Hepatocyte (in vitro differentiated cells): ENCODE results near the gene SIGLEC11. TPM values are rescaled to one million over a fixed set of nuclear protein-coding genes. Genes with fewer than 3 reads are reported as not detected.

ENCODE experiments used
- DNase-seq: peaks from one replicate; pipeline ENCODE4 v3.0.0-alpha.2; 2016; ENCODE audit warnings: low spot score
- H2AFZ ChIP-seq: fragments of 200-600 bp; sonication (generic); 2 replicates; pipeline ENCODE4 v1.6.0; 2016; ENCODE audit warnings: antibody characterized with exemption, mild to moderate bottlenecking
- H3K27ac ChIP-seq: fragments of 200-600 bp; sonication (generic); 2 replicates; pipeline ENCODE4 v1.5.1; 2016; ENCODE audit warnings: mild to moderate bottlenecking
- H3K27me3 ChIP-seq: fragments of 200-600 bp; sonication (generic); 2 replicates; pipeline ENCODE4 v1.6.1; 2016
- H3K36me3 ChIP-seq: fragments of 200-600 bp; sonication (generic); replicated peaks from 2 replicates; pipeline ENCODE4 v1.5.1; 2016; ENCODE audit warnings: low read depth; ENCODE audit not compliant: insufficient read depth
- H3K4me1 ChIP-seq: fragments of 200-600 bp; sonication (generic); 2 replicates; pipeline ENCODE4 v1.5.1; 2016; ENCODE audit warnings: mild to moderate bottlenecking, moderate library complexity; ENCODE audit not compliant: insufficient read depth
- H3K4me2 ChIP-seq: fragments of 200-600 bp; sonication (generic); 2 replicates; pipeline ENCODE4 v1.6.0; 2016
- H3K4me3 ChIP-seq: fragments of 200-600 bp; sonication (generic); 2 replicates; pipeline ENCODE4 v1.5.1; 2016; ENCODE audit warnings: mild to moderate bottlenecking
- H3K79me2 ChIP-seq: fragments of 200-600 bp; sonication (generic); 2 replicates; pipeline ENCODE4 v1.6.0; 2017; ENCODE audit warnings: mild to moderate bottlenecking
- H3K9me2 ChIP-seq: fragments of 200-600 bp; sonication (generic); replicated peaks from 2 replicates; pipeline ENCODE4 v1.6.0; 2017; ENCODE audit warnings: mild to moderate bottlenecking; ENCODE audit not compliant: insufficient read depth
- H3K9me3 ChIP-seq: fragments of 200-600 bp; sonication (generic); 2 replicates; pipeline ENCODE4 v1.5.1; 2016; ENCODE audit warnings: low read depth, mild to moderate bottlenecking
- H4K20me1 ChIP-seq: fragments of 200-600 bp; sonication (generic); 2 replicates; pipeline ENCODE4 v1.6.0; 2016; ENCODE audit warnings: mild to moderate bottlenecking; ENCODE audit not compliant: insufficient read depth, poor library complexity, severe bottlenecking
- EZH2 ChIP-seq: fragments of 200-600 bp; sonication (generic); IDR thresholded peaks from 2 replicates; pipeline ENCODE4 v1.6.1; 2016; ENCODE audit warnings: antibody characterized with exemption, mild to moderate bottlenecking, borderline replicate concordance
- EZH2phosphoT487 ChIP-seq: fragments of 200-600 bp; sonication (generic); IDR thresholded peaks from one replicate; pipeline ENCODE4 v1.6.1; 2018; ENCODE audit warnings: antibody characterized with exemption, mild to moderate bottlenecking, low read depth, moderate library complexity; ENCODE audit not compliant: unreplicated experiment, severe bottlenecking
- WGBS: methylation state at CpG from one replicate; pipeline ENCODE4 v1.1.6; 2016; ENCODE audit warnings: low lambda C conversion rate; ENCODE audit errors: missing lambda C conversion rate; 5-methylcytosine and 5-hydroxymethylcytosine counted together
- polyA plus RNA-seq: library from polyadenylated mRNA; unstranded; fragments of >200 nt; fragmentation: Nextera tagmentation; extraction: Ambion mirVana; gene quantifications from 2 replicates; pipeline ENCODE4 v1.2.1, GENCODE V29; 2016
- total RNA-seq: library from RNA; depleted of rRNA; stranded (reverse); fragments of >200 nt; gene quantifications from 2 replicates; pipeline ENCODE4 v1.2.3, GENCODE V29; 2014
- TF ChIP-seq, protein P1 (sequence below): fragments of 200-600 bp; sonication (generic); IDR thresholded peaks from 2 replicates; pipeline ENCODE4 v1.5.1; 2016; ENCODE audit warnings: antibody characterized with exemption, mild to moderate bottlenecking; ENCODE audit not compliant: poor library complexity

Gene SIGLEC11
- total and polyA plus RNA-seq, 2 experiments from 2014 or later = 6.0 to 15.8 TPM

DNA sequence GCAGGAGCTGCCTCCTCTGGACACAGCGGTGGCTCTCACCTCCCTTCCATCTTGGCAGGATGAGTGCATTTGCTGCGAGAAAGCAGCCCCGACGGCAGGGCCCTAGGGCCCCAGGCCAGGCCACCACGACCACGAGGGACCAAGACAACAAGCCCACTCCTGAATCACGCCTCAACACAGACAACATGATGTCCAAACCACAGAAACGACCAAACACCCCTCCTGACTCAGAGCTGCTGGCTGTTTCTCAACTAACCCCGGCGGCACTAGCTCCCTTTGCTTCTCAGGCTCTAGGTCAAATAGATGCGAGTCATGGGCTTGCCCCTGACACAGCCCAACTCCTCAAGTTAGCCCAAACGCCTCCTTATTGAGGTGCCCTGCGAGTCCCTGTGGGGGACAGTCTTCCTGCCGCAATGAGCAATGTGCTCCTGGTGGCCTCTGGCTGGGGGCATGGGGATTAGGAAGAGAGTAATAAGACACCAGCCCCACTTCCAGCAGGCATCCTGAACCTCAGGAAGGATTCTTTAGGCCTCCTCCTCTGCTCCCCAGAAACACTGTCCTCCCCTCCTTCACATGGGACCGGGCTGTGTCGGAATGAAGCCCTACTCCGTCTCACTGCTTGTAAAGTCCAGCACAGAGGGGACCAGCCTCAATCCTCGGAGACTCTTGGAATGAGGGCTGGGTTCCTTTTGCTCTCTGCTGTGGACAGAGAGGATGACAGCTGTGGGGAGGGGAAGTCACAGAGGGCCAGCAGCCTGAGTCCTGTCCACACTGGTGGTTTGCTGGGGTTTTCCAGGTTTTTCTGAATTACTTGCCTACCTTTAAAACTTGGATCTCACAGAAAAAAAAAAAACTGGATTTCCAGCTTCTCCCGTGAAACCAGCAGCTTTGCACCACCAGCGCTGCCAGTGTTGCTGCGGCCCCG, 38.8 kb downstream of the SIGLEC11 start:
- H3K9me3 ChIP-seq = no peaks in the 10 kb centered on the region
- H3K27me3 ChIP-seq = no peaks in the 10 kb centered on the region
- no peaks in the 10 kb centered on the region for H3K36me3 ChIP-seq
- no peak for DNase-seq
- H3K4me1 ChIP-seq = no peaks in the 10 kb centered on the region
- peaks cover 5% of the 10 kb centered on the region for H4K20me1 ChIP-seq
- H3K4me3 ChIP-seq = no peak overlapping the region
- H3K9me2 ChIP-seq = no peaks in the 10 kb centered on the region
- H3K27ac ChIP-seq = no peak overlapping the region
- H3K79me2 ChIP-seq = peaks cover 92% of the 10 kb centered on the region
- no peak overlapping the region for H3K4me2 ChIP-seq
- H2AFZ ChIP-seq = no peak overlapping the region
- WGBS = 92% methylated on average over 22 of the region's 22 CpGs
- TF ChIP-seq, protein P1, sequence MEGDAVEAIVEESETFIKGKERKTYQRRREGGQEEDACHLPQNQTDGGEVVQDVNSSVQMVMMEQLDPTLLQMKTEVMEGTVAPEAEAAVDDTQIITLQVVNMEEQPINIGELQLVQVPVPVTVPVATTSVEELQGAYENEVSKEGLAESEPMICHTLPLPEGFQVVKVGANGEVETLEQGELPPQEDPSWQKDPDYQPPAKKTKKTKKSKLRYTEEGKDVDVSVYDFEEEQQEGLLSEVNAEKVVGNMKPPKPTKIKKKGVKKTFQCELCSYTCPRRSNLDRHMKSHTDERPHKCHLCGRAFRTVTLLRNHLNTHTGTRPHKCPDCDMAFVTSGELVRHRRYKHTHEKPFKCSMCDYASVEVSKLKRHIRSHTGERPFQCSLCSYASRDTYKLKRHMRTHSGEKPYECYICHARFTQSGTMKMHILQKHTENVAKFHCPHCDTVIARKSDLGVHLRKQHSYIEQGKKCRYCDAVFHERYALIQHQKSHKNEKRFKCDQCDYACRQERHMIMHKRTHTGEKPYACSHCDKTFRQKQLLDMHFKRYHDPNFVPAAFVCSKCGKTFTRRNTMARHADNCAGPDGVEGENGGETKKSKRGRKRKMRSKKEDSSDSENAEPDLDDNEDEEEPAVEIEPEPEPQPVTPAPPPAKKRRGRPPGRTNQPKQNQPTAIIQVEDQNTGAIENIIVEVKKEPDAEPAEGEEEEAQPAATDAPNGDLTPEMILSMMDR = no peak
- TF ChIP-seq EZH2 (no peak), EZH2phosphoT487 (no peak)

DNA sequence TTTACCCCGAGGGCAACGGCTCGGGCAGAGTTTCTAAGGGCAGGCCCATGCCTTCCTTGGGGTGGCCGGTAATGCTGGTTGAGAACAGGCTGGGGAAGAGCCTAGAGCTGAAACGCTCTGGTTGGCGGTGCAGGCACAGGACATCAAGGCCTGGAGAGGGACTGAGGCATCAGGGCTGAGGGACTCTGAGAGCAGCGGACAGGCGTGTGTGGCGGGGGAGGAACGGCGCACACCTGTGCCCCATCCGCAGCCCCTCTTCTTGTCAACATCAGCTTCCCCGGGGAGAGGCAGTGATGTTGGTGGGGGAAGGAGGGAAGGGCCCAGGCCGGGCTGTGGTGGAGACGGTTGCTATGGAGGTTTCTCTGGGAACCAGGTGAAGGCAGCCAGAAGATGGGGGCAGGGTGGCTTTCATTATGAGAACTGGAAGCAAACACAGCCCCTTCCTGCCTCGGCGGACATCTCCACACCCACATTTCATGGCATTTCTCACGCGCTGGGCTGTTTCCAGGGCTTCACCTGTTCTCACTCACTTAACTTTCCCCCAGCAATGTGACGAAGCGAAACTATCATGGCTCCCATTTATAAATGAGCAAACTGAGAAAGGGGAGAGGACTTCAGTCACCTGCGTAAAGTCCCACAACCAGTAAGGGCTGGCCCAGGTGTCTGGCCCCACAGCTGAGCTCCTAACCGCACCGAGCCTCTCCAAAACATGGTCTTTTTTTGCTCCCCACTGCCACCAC, 40.2 kb downstream of the SIGLEC11 start:
- Histone ChIP-seq H2AFZ (no peak overlapping the region), H3K9me2 (no peaks in the 10 kb centered on the region), H3K79me2 (peaks cover 88% of the 10 kb centered on the region), H3K4me1 (no peaks in the 10 kb centered on the region), H3K4me3 (no peak overlapping the region), H3K4me2 (no peak overlapping the region), H3K9me3 (no peaks in the 10 kb centered on the region), H3K36me3 (no peaks in the 10 kb centered on the region), H3K27ac (no peak overlapping the region), H4K20me1 (peaks cover 5% of the 10 kb centered on the region), H3K27me3 (no peaks in the 10 kb centered on the region)
- no peak for DNase-seq
- TF ChIP-seq, protein P1 = no peak
- TF ChIP-seq EZH2phosphoT487 = no peak
- 94% methylated on average over 16 of the region's 24 CpGs for WGBS

DNA sequence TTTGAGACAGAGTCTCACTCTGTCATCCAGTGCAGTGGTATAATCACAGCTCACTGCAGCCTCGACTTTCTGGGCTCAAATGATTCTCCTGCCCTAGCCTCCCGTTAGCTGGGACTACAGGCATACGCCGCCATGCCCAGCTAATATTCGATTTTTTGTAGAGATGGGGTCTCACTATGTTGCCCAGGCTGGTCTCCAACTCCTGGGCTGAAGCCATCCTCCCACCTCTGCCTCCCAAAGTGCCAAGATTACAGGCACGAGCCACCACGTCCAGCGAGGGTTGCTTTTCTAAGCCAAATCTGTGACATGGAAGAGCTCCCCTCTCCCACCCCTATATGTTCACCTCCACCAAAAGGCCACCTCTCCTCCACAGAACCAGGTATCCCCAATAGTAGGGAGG, 42.9 kb downstream of the SIGLEC11 start:
- Histone ChIP-seq H4K20me1 (peaks cover 5% of the 10 kb centered on the region), H3K36me3 (no peaks in the 10 kb centered on the region), H3K4me1 (peaks cover 5% of the 10 kb centered on the region), H3K9me2 (no peaks in the 10 kb centered on the region), H3K4me3 (no peak overlapping the region), H3K79me2 (peaks cover 66% of the 10 kb centered on the region), H3K27ac (no peak overlapping the region), H2AFZ (no peak overlapping the region), H3K4me2 (no peak overlapping the region), H3K27me3 (no peaks in the 10 kb centered on the region), H3K9me3 (no peaks in the 10 kb centered on the region)
- no peak for DNase-seq
- WGBS = 93% methylated on average over 8 of the region's 8 CpGs
- TF ChIP-seq EZH2 = no peak
- no peak for TF ChIP-seq EZH2phosphoT487
- TF ChIP-seq, protein P1 = no peak
